HFFc6 (cell line): Measurements from ENCODE around the gene NAPA. TPM values are rescaled to one million over a fixed set of nuclear protein-coding genes. Genes with fewer than 3 reads are reported as not detected.

Experiments used
- DNase-seq: peaks from one replicate; pipeline ENCODE4 v3.0.0-alpha.2; 2018
- H3K27ac Mint-ChIP-seq: 2 replicates; pipeline ENCODE4 v1.8.0; 2020; ENCODE audit warnings: mild to moderate bottlenecking, mixed read lengths
- H3K27me3 Mint-ChIP-seq: 2 replicates; pipeline ENCODE4 v1.8.0; 2021; ENCODE audit warnings: mild to moderate bottlenecking, moderate library complexity, mixed read lengths; ENCODE audit not compliant: insufficient read depth
- H3K36me3 Mint-ChIP-seq: 2 replicates; pipeline ENCODE4 v1.8.0; 2021; ENCODE audit warnings: low read depth, mixed read lengths
- H3K4me1 Mint-ChIP-seq: 2 replicates; pipeline ENCODE4 v1.8.0; 2020; ENCODE audit warnings: low read depth, mixed read lengths
- H3K4me3 Mint-ChIP-seq: 2 replicates; pipeline ENCODE4 v1.8.0; 2020; ENCODE audit warnings: mild to moderate bottlenecking, moderate library complexity, mixed read lengths
- H3K9me3 Mint-ChIP-seq: 2 replicates; pipeline ENCODE4 v1.8.0; 2020; ENCODE audit warnings: mild to moderate bottlenecking, mixed read lengths
- CTCF ChIP-seq: fragments of 200-600 bp; sonication (generic); IDR thresholded peaks from 2 replicates; pipeline ENCODE4 v1.5.0; 2021; ENCODE audit warnings: antibody characterized with exemption, mild to moderate bottlenecking
- long read RNA-seq: library from polyadenylated mRNA; unstranded; transcript quantifications from one replicate; pipeline ENCODE4 v2.0.0, GENCODE V29; 2019
- total RNA-seq, 6 experiments: library from RNA; stranded (reverse); fragmentation: NEBNext Ultra II Directional; extraction: Animal tissue kit (Norgen Biotek cat#: 25700); gene quantifications; 2 replicates in 1 of 6; 3 replicates in 5 of 6; pipeline ENCODE4 v1.2.3, GENCODE V29; 2021

The NAPA gene
- 100 to 1,000 TPM in 5 of 6 experiments, 10 to 100 TPM in 1; 94.4 to 119 (median 109) TPM for total RNA-seq
- long read RNA-seq, transcript NAPA-205 (9 exons, 1,417 nt) = minor isoform, 6 of 152 reads
- long read RNA-seq, transcript NAPA-201 (11 exons, 1,839 nt) = major isoform, 126 of 152 reads
- long read RNA-seq, partial matches to known transcripts = 3 of 152 reads
- long read RNA-seq, other reads (novel, unspliced or antisense) = 17 of 152 reads

GRCh38 chr19:47514869-47515588 lies at the start of gene NAPA:
NAPA (minus strand) TSS chr19:47515063; CDS start chr19:47514940, 123 bp downstream.
- Mint-ChIP-seq H3K27ac (peak within 1 kb of the TSS; percentile 99), H3K27me3 (peaks cover 13% of the 10 kb centered on the region), H3K9me3 (no peaks in the 10 kb centered on the region), H3K4me3 (peak within 1 kb of the TSS; percentile 99), H3K36me3 (peaks cover 9% of the 10 kb centered on the region), H3K4me1 (peaks cover 42% of the 10 kb centered on the region)
- no peak; the same call in 1 of the 2 replicates for TF ChIP-seq CTCF
- DNase-seq = peak; percentile 100

- no peaks in the 10 kb centered on the region for H3K36me3 Mint-ChIP-seq
- H3K4me1 Mint-ChIP-seq = no peaks in the 10 kb centered on the region
- no peak for TF ChIP-seq CTCF
- DNase-seq = no peak
- H3K27ac Mint-ChIP-seq = no peak overlapping the region
- no peaks in the 10 kb centered on the region for H3K9me3 Mint-ChIP-seq
- H3K4me3 Mint-ChIP-seq = no peak overlapping the region
- H3K27me3 Mint-ChIP-seq = peaks cover 10% of the 10 kb centered on the region; the same call in 1 of the 2 replicates
Observed at GRCh38 chr19:47564081-47564480, 49.2 kb upstream of the NAPA start.

GRCh38 chr19:47561440-47562057 lies 46.7 kb upstream of the NAPA start:
- no peak for DNase-seq
- TF ChIP-seq CTCF = no peak
- H3K9me3 Mint-ChIP-seq = no peaks in the 10 kb centered on the region
- no peaks in the 10 kb centered on the region for H3K36me3 Mint-ChIP-seq
- no peak overlapping the region; the same call in 1 of the 2 replicates for H3K4me3 Mint-ChIP-seq
- H3K27me3 Mint-ChIP-seq = peaks cover 10% of the 10 kb centered on the region; the same call in 1 of the 2 replicates
- no peaks in the 10 kb centered on the region for H3K4me1 Mint-ChIP-seq
- no peak overlapping the region for H3K27ac Mint-ChIP-seq

GRCh38 chr19:47560999-47561398 lies 46.1 kb upstream of the NAPA start:
- no peak for DNase-seq
- TF ChIP-seq CTCF = no peak
- Mint-ChIP-seq H3K4me1 (no peaks in the 10 kb centered on the region), H3K36me3 (no peaks in the 10 kb centered on the region), H3K9me3 (no peaks in the 10 kb centered on the region), H3K4me3 (no peak overlapping the region), H3K27ac (no peak overlapping the region), H3K27me3 (peaks cover 10% of the 10 kb centered on the region; the same call in 1 of the 2 replicates)

- peaks cover 15% of the 10 kb centered on the region for H3K27me3 Mint-ChIP-seq
- no peak overlapping the region for H3K27ac Mint-ChIP-seq
- no peaks in the 10 kb centered on the region for H3K4me1 Mint-ChIP-seq
- H3K36me3 Mint-ChIP-seq = no peaks in the 10 kb centered on the region
- no peaks in the 10 kb centered on the region for H3K9me3 Mint-ChIP-seq
- TF ChIP-seq CTCF = no peak
- no peak overlapping the region for H3K4me3 Mint-ChIP-seq
- no peak for DNase-seq
Observed at GRCh38 chr19:47550129-47550528, 35.3 kb upstream of the NAPA start.
